SU-DHL-6 (cell line): ENCODE results near the gene RAPH1.

Source experiments
- H2AFZ ChIP-seq: fragments of 200-600 bp; sonication (generic); 2 replicates; pipeline ENCODE4 v1.6.1; 2014; ENCODE audit warnings: low read depth, mild to moderate bottlenecking, moderate library complexity, mixed read lengths, antibody characterized with exemption, low read length; ENCODE audit not compliant: severe bottlenecking
- H3F3A ChIP-seq: fragments of 200-600 bp; shearing (Covaris generic); 2 replicates; pipeline ENCODE4 v1.6.0; 2016; ENCODE audit warnings: antibody characterized with exemption, mild to moderate bottlenecking; ENCODE audit not compliant: insufficient read depth
- H3K27ac ChIP-seq: fragments of 200-600 bp; sonication (generic); 2 replicates; pipeline ENCODE4 v1.5.1; 2016; ENCODE audit warnings: low read depth, mild to moderate bottlenecking, low read length, moderate library complexity, mixed read lengths
- H3K27me3 ChIP-seq: fragments of 200-600 bp; sonication (generic), shearing (Covaris generic); 2 replicates; pipeline ENCODE4 v1.6.0; 2014; ENCODE audit warnings: mild to moderate bottlenecking, low read length
- H3K36me3 ChIP-seq: fragments of 200-600 bp; sonication (generic); 2 replicates; pipeline ENCODE4 v1.6.1; 2014; ENCODE audit warnings: mild to moderate bottlenecking, low read length, mixed read lengths
- H3K4me2 ChIP-seq: fragments of 300-600, 200-600 bp; shearing (Covaris generic), sonication (generic); 2 replicates; pipeline ENCODE4 v1.6.0; 2014; ENCODE audit warnings: low read length, low read depth, mild to moderate bottlenecking; ENCODE audit not compliant: poor library complexity, severe bottlenecking
- H3K4me3 ChIP-seq: fragments of 200-600 bp; sonication (generic); 2 replicates; pipeline ENCODE4 v1.5.1; 2014; ENCODE audit warnings: antibody characterized with exemption, low read length, mild to moderate bottlenecking, mixed read lengths; ENCODE audit not compliant: insufficient read depth, poor library complexity, severe bottlenecking
- H3K79me2 ChIP-seq: fragments of 200-600 bp; sonication (generic); 2 replicates; pipeline ENCODE4 v1.6.1; 2014; ENCODE audit warnings: mild to moderate bottlenecking, low read length, moderate library complexity; ENCODE audit not compliant: insufficient read depth
- H3K9ac ChIP-seq: fragments of 200-600 bp; sonication (generic); 2 replicates; pipeline ENCODE4 v1.7.0; 2014; ENCODE audit warnings: mild to moderate bottlenecking, low read length
- H3K9me2 ChIP-seq: fragments of 200-600 bp; sonication (generic); replicated peaks from 2 replicates; pipeline ENCODE4 v1.6.1; 2014; ENCODE audit warnings: low read length; ENCODE audit not compliant: insufficient read depth
- H3K9me3 ChIP-seq: fragments of 200-600 bp; sonication (generic); 2 replicates; pipeline ENCODE4 v1.6.1; 2014; ENCODE audit warnings: low read length, mixed read lengths; ENCODE audit not compliant: insufficient read depth
- H4K20me1 ChIP-seq: fragments of 200-600 bp; sonication (generic); 2 replicates; pipeline ENCODE4 v1.6.1; 2014; ENCODE audit warnings: low read depth, mild to moderate bottlenecking, antibody characterized with exemption, low read length, moderate library complexity, mixed read lengths
- EZH2phosphoT487 ChIP-seq: fragments of 200-600 bp; sonication (generic), shearing (Covaris generic); conservative IDR thresholded peaks from 2 replicates; pipeline ENCODE4 v1.6.1; 2018; ENCODE audit warnings: mild to moderate bottlenecking, antibody characterized with exemption, low read length, moderate library complexity, mixed read lengths
- TF ChIP-seq, protein P1 (sequence below): fragments of 200-600 bp; sonication (generic); IDR thresholded peaks from one replicate; pipeline ENCODE4 v1.5.1; 2017; ENCODE audit warnings: antibody characterized with exemption, mild to moderate bottlenecking, low read length, moderate library complexity; ENCODE audit not compliant: insufficient read depth, poor library complexity, severe bottlenecking

Gene RAPH1

GRCh38 chr2:203565076-203565475 lies 30.0 kb upstream of the RAPH1 start:
- Histone ChIP-seq H3K9ac (no peak overlapping the region), H3K36me3 (no peaks in the 10 kb centered on the region), H3K9me2 (no peaks in the 10 kb centered on the region), H3K4me2 (no peak overlapping the region), H3K79me2 (no peaks in the 10 kb centered on the region), H2AFZ (no peak overlapping the region), H3K4me3 (no peak overlapping the region), H4K20me1 (no peaks in the 10 kb centered on the region), H3K9me3 (no peaks in the 10 kb centered on the region), H3F3A (no peaks in the 10 kb centered on the region), H3K27me3 (no peaks in the 10 kb centered on the region), H3K27ac (no peak overlapping the region)
- TF ChIP-seq, protein P1, sequence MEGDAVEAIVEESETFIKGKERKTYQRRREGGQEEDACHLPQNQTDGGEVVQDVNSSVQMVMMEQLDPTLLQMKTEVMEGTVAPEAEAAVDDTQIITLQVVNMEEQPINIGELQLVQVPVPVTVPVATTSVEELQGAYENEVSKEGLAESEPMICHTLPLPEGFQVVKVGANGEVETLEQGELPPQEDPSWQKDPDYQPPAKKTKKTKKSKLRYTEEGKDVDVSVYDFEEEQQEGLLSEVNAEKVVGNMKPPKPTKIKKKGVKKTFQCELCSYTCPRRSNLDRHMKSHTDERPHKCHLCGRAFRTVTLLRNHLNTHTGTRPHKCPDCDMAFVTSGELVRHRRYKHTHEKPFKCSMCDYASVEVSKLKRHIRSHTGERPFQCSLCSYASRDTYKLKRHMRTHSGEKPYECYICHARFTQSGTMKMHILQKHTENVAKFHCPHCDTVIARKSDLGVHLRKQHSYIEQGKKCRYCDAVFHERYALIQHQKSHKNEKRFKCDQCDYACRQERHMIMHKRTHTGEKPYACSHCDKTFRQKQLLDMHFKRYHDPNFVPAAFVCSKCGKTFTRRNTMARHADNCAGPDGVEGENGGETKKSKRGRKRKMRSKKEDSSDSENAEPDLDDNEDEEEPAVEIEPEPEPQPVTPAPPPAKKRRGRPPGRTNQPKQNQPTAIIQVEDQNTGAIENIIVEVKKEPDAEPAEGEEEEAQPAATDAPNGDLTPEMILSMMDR = no peak
- TF ChIP-seq EZH2phosphoT487 = no peak

GRCh38 chr2:203562268-203562667 lies 27.2 kb upstream of the RAPH1 start:
- Histone ChIP-seq H3F3A (no peaks in the 10 kb centered on the region), H3K4me2 (no peak overlapping the region), H3K27me3 (no peaks in the 10 kb centered on the region), H3K79me2 (no peaks in the 10 kb centered on the region), H3K27ac (no peak overlapping the region), H3K9ac (no peak overlapping the region), H3K36me3 (no peaks in the 10 kb centered on the region), H4K20me1 (no peaks in the 10 kb centered on the region), H3K9me2 (no peaks in the 10 kb centered on the region), H3K9me3 (no peaks in the 10 kb centered on the region), H2AFZ (no peak overlapping the region), H3K4me3 (no peak overlapping the region)
- no peak for TF ChIP-seq EZH2phosphoT487
- TF ChIP-seq, protein P1 = no peak

- no peaks in the 10 kb centered on the region for H3K9me2 ChIP-seq
- H3K4me3 ChIP-seq = no peak overlapping the region
- H3K9me3 ChIP-seq = no peaks in the 10 kb centered on the region
- no peak overlapping the region for H2AFZ ChIP-seq
- no peaks in the 10 kb centered on the region for H3K36me3 ChIP-seq
- H3K4me2 ChIP-seq = no peak overlapping the region
- no peaks in the 10 kb centered on the region for H3F3A ChIP-seq
- TF ChIP-seq, protein P1 = no peak
- no peak for TF ChIP-seq EZH2phosphoT487
- no peaks in the 10 kb centered on the region for H3K79me2 ChIP-seq
- no peak overlapping the region for H3K9ac ChIP-seq
- H4K20me1 ChIP-seq = no peaks in the 10 kb centered on the region
- no peaks in the 10 kb centered on the region for H3K27me3 ChIP-seq
- H3K27ac ChIP-seq = no peak overlapping the region
Measured at GRCh38 chr2:203559641-203560040, 24.5 kb upstream of the RAPH1 start.

- no peak overlapping the region for H3K4me2 ChIP-seq
- no peaks in the 10 kb centered on the region for H3F3A ChIP-seq
- H3K9me2 ChIP-seq = no peaks in the 10 kb centered on the region
- H3K9me3 ChIP-seq = no peaks in the 10 kb centered on the region
- no peaks in the 10 kb centered on the region for H3K36me3 ChIP-seq
- H4K20me1 ChIP-seq = no peaks in the 10 kb centered on the region
- TF ChIP-seq, protein P1 = no peak
- no peak for TF ChIP-seq EZH2phosphoT487
- no peaks in the 10 kb centered on the region for H3K27me3 ChIP-seq
- no peak overlapping the region for H2AFZ ChIP-seq
- H3K27ac ChIP-seq = no peak overlapping the region
- H3K9ac ChIP-seq = no peak overlapping the region
- H3K4me3 ChIP-seq = no peak overlapping the region
- H3K79me2 ChIP-seq = no peaks in the 10 kb centered on the region
Measured at GRCh38 chr2:203553784-203554183, 18.7 kb upstream of the RAPH1 start.
